22Rv1 (cell line): ENCODE results near the gene DNAH3.

Experiments
- ZFX ChIP-seq: fragments of 450-650 bp; IDR thresholded peaks from 2 replicates; pipeline ENCODE4 v1.6.1; 2017; ENCODE audit warnings: antibody characterized with exemption, borderline replicate concordance
- TF ChIP-seq, protein P1 (sequence below): fragments of 450-650 bp; IDR thresholded peaks from 2 replicates; pipeline ENCODE4 v1.5.1; 2017; ENCODE audit warnings: mild to moderate bottlenecking

- TF ChIP-seq, protein P1, sequence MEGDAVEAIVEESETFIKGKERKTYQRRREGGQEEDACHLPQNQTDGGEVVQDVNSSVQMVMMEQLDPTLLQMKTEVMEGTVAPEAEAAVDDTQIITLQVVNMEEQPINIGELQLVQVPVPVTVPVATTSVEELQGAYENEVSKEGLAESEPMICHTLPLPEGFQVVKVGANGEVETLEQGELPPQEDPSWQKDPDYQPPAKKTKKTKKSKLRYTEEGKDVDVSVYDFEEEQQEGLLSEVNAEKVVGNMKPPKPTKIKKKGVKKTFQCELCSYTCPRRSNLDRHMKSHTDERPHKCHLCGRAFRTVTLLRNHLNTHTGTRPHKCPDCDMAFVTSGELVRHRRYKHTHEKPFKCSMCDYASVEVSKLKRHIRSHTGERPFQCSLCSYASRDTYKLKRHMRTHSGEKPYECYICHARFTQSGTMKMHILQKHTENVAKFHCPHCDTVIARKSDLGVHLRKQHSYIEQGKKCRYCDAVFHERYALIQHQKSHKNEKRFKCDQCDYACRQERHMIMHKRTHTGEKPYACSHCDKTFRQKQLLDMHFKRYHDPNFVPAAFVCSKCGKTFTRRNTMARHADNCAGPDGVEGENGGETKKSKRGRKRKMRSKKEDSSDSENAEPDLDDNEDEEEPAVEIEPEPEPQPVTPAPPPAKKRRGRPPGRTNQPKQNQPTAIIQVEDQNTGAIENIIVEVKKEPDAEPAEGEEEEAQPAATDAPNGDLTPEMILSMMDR = no peak
- no peak for TF ChIP-seq ZFX
These were observed 209.6 kb downstream of the DNAH3 start for GRCh38 chr16:20940871-20941635.
